Ishikawa (cell line): ENCODE results near the gene C4orf50.

Experiments
- CEBPB ChIP-seq: IDR thresholded peaks from 2 replicates; pipeline ENCODE4 v1.6.1; 2012
- CREB1 ChIP-seq: IDR thresholded peaks from 2 replicates; pipeline ENCODE4 v1.6.1; 2012; ENCODE audit warnings: low read depth
- EGR1 ChIP-seq: IDR thresholded peaks from 2 replicates; pipeline ENCODE4 v1.6.1; 2012
- EP300 ChIP-seq: IDR thresholded peaks from 2 replicates; pipeline ENCODE4 v1.6.1; 2012; ENCODE audit warnings: borderline replicate concordance
- FOXM1 ChIP-seq: IDR thresholded peaks from 2 replicates; pipeline ENCODE4 v1.6.1; 2012; ENCODE audit warnings: low read depth, borderline replicate concordance
- NFIC ChIP-seq: IDR thresholded peaks from 2 replicates; pipeline ENCODE4 v1.6.1; 2012
- RAD21 ChIP-seq: IDR thresholded peaks from 2 replicates; pipeline ENCODE4 v1.6.1; 2012; ENCODE audit warnings: low read depth
- TAF1 ChIP-seq: IDR thresholded peaks from 2 replicates; pipeline ENCODE4 v1.6.1; 2012; ENCODE audit warnings: low read depth, mild to moderate bottlenecking
- TCF12 ChIP-seq: IDR thresholded peaks from 2 replicates; pipeline ENCODE4 v1.6.1; 2012; ENCODE audit warnings: low read depth
- TEAD4 ChIP-seq: IDR thresholded peaks from 2 replicates; pipeline ENCODE4 v1.6.1; 2012
- YY1 ChIP-seq: IDR thresholded peaks from 2 replicates; pipeline ENCODE4 v1.6.1; 2012; ENCODE audit warnings: low read depth
- ZBTB7A ChIP-seq: IDR thresholded peaks from 2 replicates; pipeline ENCODE4 v1.6.1; 2012; ENCODE audit warnings: low read depth
- TF ChIP-seq, protein P1 (sequence below): IDR thresholded peaks from 2 replicates; pipeline ENCODE4 v1.6.1; 2012
- TF ChIP-seq, protein P2 (sequence below): IDR thresholded peaks from 2 replicates; pipeline ENCODE4 v1.6.1; 2012
- TF ChIP-seq, protein P3 (sequence below): IDR thresholded peaks from 2 replicates; pipeline ENCODE4 v1.6.1; 2012; ENCODE audit warnings: low read depth, mild to moderate bottlenecking

Gene C4orf50

DNA sequence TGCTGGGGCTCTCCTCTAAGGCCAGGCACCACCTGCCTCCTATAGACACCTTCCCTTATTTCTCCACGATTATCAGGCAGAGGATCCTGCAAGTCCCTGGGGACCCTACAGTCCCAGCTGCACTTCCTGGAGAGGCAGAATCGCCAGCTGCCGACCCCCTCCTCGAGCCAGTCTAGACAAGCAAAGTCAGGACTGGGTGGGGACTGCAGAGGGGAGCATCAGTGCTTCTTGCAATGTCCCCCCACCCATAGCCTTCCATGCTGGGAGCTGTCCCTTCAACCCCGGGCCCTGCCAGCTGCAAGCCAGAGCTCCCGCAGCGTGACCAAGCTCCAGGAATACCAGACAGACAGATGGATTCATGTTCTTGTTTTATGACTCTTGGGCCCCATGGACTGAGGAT, 124.0 kb downstream of the C4orf50 start:
- TF ChIP-seq, protein P1, sequence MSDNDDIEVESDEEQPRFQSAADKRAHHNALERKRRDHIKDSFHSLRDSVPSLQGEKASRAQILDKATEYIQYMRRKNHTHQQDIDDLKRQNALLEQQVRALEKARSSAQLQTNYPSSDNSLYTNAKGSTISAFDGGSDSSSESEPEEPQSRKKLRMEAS: no peak
- no peak for TF ChIP-seq TCF12
- no peak for TF ChIP-seq NFIC
- TF ChIP-seq TAF1: no peak
- no peak for TF ChIP-seq CEBPB
- no peak for TF ChIP-seq ZBTB7A
- TF ChIP-seq RAD21: no peak
- TF ChIP-seq EGR1: no peak
- TF ChIP-seq YY1: no peak
- TF ChIP-seq EP300: no peak
- TF ChIP-seq, protein P2, sequence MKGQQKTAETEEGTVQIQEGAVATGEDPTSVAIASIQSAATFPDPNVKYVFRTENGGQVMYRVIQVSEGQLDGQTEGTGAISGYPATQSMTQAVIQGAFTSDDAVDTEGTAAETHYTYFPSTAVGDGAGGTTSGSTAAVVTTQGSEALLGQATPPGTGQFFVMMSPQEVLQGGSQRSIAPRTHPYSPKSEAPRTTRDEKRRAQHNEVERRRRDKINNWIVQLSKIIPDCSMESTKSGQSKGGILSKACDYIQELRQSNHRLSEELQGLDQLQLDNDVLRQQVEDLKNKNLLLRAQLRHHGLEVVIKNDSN: no peak
- no peak for TF ChIP-seq CREB1
- TF ChIP-seq TEAD4: no peak
- TF ChIP-seq, protein P3, sequence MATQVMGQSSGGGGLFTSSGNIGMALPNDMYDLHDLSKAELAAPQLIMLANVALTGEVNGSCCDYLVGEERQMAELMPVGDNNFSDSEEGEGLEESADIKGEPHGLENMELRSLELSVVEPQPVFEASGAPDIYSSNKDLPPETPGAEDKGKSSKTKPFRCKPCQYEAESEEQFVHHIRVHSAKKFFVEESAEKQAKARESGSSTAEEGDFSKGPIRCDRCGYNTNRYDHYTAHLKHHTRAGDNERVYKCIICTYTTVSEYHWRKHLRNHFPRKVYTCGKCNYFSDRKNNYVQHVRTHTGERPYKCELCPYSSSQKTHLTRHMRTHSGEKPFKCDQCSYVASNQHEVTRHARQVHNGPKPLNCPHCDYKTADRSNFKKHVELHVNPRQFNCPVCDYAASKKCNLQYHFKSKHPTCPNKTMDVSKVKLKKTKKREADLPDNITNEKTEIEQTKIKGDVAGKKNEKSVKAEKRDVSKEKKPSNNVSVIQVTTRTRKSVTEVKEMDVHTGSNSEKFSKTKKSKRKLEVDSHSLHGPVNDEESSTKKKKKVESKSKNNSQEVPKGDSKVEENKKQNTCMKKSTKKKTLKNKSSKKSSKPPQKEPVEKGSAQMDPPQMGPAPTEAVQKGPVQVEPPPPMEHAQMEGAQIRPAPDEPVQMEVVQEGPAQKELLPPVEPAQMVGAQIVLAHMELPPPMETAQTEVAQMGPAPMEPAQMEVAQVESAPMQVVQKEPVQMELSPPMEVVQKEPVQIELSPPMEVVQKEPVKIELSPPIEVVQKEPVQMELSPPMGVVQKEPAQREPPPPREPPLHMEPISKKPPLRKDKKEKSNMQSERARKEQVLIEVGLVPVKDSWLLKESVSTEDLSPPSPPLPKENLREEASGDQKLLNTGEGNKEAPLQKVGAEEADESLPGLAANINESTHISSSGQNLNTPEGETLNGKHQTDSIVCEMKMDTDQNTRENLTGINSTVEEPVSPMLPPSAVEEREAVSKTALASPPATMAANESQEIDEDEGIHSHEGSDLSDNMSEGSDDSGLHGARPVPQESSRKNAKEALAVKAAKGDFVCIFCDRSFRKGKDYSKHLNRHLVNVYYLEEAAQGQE: no peak
- no peak for TF ChIP-seq FOXM1

DNA sequence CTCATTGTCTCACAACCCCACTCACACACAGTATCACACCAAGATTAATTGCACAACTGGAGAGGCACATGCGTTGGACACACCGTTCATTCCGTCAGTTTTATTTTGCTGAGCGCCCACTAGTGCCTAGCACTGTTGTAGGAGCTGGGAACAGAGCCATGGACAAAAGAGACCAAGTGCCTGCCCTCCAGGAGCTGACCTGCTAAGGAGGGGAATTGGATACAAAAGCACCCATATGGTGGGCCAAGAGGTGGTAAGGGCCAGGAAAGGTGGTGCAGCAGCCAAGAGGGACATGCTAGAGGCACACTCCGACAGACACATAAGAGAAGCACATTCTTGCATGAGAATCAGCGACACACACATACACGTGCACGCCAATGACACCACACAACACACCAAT, 124.6 kb downstream of the C4orf50 start:
- TF ChIP-seq NFIC: no peak
- no peak for TF ChIP-seq CREB1
- no peak for TF ChIP-seq RAD21
- no peak for TF ChIP-seq CEBPB
- TF ChIP-seq TCF12: no peak
- TF ChIP-seq FOXM1: no peak
- TF ChIP-seq EGR1: no peak
- TF ChIP-seq EP300: no peak
- TF ChIP-seq, protein P3: no peak

DNA sequence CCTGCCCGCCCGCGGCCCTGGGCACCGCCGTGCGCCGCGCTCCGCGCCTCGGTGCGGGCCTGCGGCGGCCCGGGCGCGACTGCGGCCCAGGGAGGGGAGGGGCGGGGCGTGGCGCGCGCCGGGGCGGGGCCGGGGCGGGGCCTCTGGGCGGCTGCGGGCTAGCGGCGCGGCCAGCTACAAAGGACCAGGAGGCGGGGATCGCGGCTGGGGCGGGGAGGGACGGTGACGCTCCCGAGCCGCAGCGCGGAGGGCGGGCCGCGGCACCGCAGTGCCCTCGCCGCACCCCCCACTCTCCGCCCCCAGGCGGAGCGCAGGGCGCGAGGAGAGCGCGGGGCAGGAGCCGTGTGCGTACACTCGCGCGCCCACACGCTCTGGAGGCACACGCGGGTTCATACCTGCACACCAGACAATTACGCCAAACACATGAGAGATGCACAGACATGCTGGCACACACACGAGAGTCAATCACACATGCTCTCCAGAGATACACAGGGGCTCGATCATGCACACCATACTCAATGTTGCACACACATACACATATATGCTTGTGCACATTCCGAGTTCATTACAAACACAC, 125.1 kb downstream of the C4orf50 start, which contains the start of gene CRMP1:
Gene CRMP1 (minus strand): TSS at position 83 of the 577 bp plus-strand sequence. CDS start 117 bp downstream, outside the sequence.
- TF ChIP-seq, protein P1: 0 out of 2 replicates have a peak, but pooled peaks have one; percentile 18
- no peak for TF ChIP-seq TEAD4

DNA sequence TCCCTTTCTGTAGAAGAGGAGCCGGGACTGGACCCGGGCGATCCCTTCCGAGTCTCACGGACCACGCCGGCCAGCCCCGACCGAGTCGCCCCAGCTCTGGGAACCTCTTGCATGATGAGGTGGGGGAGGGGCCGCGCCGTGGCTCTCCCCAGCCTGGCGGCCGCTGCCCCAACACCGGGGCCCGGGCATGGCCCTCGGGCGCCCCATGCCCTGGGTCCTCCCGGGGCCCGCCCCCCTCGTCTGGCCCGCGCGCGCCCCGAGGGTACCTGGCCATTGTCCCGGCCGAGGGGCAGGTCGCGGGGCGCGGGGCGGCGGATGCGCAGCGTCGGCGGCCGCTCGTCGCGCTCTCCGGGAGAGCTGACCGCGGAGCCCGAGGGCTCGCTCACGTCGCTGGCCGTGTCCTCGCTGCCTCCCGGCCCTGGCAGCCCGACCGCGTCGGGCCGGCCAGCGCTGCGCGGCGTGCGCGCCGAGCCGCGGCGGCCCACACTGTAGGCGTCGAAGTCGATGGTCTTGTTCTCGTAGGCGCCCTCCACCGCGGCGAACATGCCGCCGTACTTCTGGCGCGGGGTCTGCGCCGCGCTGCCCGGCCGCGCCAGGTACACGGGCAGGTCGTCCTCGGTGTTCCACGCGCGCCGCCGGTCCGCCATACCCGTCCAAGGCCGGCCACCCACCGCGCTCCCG, 125.8 kb downstream of the C4orf50 start:
- TF ChIP-seq CREB1 (no peak), TAF1 (no peak), CEBPB (no peak), FOXM1 (no peak), YY1 (no peak), EP300 (no peak), EGR1 (no peak)
- TF ChIP-seq, protein P3: no peak
- TF ChIP-seq, protein P1: no peak
- TF ChIP-seq, protein P2: no peak
